Ramos (cell line): ENCODE results near the gene HAGHL.
"Not testable (repeated sequence)": the region's sequence is repeated elsewhere in the genome, so short reads cannot be mapped to it uniquely, and the experiment has no call there.

ENCODE experiments used
- in situ Hi-C: fragments of 300-500 bp; cut with MboI; formaldehyde crosslinking; loops from one replicate; pipeline ENCODE4 v1.14.3; 2022; ENCODE audit warnings: low sequenced_read_pairs; ENCODE audit not compliant: unreplicated experiment

The HAGHL gene

DNA sequence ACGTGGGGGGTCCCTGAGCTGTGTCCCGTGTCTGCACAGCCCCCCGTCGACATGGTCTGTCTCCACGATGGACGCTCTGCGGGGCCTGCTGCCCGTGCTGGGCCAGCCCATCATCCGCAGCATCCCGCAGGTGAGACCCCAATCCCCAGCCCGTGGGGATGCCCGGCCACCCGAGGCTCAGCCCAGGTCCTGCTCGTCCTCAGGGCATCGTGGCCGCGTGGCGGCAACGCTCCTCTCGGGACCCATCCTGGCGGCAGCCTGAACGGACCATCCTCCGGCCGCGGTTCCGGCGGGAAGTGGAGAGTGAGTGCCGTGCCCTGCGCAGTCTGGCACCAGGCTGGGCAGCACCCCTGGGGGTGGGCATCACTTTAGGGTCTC is 38.6 kb downstream of the HAGHL start:
- in situ Hi-C loops, result no loop called here

DNA sequence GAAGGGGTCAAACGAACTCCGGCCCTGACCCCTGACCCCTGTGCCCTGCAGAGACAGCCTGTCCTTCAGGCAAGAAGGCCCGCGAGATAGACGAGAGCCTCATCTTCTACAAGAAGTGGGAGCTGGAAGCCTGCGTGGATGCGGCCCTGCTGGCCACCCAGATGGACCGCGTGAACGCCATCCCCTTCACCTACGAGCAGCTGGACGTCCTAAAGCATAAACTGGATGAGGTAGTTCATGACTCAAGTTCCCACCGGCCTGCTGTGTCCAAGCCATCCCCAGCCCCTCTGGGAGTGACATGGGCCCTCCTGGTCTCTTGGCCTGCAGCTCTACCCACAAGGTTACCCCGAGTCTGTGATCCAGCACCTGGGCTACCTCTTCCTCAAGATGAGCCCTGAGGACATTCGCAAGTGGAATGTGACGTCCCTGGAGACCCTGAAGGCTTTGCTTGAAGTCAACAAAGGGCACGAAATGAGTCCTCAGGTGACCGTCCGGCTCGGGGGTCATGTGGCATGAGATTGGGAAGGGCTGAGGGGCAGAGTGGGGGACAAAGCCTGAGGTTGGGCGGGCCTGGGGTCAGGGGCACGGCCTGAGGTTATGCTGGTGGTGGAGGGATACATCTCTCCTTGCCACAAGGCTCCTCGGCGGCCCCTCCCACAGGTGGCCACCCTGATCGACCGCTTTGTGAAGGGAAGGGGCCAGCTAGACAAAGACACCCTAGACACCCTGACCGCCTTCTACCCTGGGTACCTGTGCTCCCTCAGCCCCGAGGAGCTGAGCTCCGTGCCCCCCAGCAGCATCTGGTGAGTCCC is 39.3 kb downstream of the HAGHL start:
- in situ Hi-C loops, result no loop called here

DNA sequence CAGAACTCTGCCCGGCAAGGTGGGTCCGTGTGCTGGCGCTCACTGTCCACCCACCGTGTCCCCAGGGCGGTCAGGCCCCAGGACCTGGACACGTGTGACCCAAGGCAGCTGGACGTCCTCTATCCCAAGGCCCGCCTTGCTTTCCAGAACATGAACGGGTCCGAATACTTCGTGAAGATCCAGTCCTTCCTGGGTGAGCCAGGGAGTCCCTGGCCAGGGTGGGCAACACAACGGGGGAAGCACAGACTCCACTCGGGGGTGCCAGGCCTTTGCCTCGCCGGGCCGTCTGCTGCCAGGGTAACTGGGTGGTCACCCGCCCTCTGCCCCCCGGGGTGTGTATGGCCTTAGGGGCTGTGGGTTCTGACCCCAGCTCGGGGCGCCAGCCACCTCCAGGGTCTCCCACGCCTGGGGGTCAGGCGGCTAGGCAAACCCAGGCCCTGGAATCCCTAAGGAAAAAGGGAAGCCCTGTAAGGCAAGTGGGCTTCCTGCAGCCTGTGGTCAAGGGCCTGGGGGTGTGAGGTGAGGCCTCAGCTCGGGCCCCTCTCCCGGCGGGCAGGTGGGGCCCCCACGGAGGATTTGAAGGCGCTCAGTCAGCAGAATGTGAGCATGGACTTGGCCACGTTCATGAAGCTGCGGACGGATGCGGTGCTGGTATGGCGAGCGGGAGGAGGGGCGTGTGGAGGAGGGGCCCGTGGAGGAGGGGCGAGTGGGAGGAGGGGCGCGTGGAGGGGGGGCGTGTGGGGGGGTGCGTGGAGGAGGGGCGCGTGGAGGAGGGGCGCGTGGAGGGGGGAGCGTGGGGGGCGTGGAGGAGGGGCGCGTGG is 40.1 kb downstream of the HAGHL start:
- in situ Hi-C loops, result no loop called here

DNA sequence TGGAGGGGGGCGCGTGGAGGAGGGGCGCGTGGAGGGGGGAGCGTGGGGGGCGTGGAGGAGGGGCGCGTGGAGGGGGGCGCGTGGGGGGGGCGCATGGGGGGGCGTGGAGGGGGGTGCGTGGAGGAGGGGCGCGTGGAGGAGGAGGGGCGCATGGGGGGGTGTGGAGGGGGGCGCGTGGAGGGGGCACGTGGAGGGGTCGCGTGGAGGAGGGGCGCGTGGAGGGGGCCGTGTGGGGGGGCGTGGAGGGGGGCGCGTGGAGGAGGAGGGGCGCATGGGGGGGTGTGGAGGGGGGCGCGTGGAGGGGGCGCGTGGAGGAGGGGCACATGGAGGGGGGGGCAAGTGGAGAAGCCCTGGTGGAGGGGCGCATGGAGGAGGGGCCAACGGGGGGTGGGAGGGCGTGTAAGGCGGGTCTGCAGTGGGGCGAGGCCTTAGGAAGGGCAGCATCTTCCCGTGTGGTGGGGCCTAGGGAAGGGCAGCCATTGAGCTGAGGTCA is 40.9 kb downstream of the HAGHL start:
- in situ Hi-C loops, result no loop called here

DNA sequence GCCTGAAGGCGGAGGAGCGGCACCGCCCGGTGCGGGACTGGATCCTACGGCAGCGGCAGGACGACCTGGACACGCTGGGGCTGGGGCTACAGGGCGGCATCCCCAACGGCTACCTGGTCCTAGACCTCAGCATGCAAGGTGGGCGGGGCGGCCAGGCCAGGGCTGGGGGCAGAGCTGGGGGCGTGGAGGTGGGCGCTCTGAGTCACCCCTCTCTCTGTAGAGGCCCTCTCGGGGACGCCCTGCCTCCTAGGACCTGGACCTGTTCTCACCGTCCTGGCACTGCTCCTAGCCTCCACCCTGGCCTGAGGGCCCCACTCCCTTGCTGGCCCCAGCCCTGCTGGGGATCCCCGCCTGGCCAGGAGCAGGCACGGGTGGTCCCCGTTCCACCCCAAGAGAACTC is 41.5 kb downstream of the HAGHL start:
- in situ Hi-C loops, result no loop called here

DNA sequence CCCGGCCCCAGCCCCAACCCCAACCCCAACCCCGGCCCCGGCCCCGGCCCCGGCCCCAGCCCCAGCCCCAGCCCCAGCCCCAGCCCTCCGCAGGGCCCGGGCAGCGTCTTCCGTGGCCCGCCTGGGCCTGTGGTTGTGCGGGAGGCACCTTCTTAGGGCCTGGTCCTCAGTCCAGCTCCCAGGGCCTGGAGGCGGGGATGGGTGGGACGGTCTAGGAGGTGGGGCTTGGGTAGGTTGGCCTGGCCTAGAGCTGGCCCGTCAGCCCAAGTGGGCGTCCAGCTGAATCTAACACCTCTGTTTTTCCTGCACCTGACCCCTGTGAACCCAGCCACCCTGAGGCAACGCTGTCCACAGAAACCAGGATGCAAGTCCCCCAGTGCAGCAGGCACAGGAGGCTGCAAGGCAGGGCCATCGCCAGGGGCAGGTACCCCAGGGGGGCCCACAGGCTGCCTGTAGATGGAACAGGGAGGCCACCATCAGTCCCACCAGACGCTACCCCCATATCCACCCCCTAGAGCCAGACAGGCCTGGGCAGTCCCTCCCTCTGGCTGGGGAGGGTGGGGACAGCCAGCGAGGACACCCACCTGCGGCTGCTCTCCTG is 42.4 kb downstream of the HAGHL start:
- in situ Hi-C loops, result no loop called here

DNA sequence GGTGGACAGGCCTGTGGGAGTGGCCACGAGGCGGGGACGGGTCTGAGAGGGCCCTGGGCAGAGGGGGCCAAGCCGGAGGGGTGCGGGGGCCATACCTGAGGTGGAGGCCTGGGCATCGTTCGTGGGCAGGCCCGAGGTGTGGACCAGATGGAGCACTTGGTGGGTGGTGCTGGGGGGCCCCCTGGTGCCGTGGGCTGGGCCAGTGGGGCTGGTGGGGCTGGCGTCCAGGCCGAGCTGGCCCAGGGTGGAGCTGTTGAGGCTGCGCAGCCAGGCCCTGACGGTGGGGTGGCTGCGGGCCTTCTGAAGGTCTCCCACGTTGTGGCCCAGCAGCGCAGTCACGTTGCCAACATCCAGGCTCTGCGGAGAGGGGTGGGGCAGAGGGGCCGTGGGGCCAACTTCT is 43.0 kb downstream of the HAGHL start:
- in situ Hi-C loops, result no loop called here

DNA sequence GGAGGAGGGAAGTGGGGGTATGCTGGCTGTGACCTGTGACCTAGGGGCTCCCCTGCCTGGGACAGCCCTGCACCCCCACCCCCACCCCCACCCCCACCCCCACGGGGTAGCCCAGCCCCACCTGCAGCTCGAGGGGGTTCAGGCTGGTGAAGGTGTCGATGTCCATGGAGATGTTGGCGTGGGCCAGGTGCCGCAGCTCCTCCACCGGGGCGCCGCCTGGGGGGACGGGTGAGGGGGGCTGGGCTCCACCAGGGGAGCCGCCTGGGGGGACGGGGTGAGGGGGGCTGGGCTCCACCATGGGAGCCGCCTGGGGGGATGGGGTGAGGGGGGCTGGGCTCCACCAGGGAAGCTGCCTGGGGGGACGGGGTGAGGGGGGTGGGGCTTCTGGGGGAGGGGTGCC is 43.5 kb downstream of the HAGHL start:
- in situ Hi-C loops, result no loop called here

DNA sequence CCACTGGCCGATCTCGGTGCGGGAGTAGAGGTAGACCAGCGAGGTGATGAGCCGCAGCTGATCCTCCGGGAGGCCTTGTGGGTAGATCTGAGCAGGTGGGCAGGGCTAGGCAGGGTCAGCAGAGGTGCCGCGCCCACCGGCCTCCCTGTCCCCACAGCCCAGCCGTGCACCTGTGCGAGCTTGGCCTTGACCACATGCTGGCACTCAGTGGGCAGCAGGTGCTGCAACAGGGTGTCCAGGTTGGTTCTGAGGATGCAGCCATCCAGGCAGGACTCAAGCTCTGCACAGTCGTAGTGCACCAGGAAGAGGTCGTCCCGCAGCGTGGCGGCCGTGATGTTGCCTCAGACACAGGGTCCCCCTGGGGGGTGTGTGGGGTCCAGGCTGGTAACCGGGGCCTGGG is 46.1 kb downstream of the HAGHL start:
- in situ Hi-C loops, result no loop called here

DNA sequence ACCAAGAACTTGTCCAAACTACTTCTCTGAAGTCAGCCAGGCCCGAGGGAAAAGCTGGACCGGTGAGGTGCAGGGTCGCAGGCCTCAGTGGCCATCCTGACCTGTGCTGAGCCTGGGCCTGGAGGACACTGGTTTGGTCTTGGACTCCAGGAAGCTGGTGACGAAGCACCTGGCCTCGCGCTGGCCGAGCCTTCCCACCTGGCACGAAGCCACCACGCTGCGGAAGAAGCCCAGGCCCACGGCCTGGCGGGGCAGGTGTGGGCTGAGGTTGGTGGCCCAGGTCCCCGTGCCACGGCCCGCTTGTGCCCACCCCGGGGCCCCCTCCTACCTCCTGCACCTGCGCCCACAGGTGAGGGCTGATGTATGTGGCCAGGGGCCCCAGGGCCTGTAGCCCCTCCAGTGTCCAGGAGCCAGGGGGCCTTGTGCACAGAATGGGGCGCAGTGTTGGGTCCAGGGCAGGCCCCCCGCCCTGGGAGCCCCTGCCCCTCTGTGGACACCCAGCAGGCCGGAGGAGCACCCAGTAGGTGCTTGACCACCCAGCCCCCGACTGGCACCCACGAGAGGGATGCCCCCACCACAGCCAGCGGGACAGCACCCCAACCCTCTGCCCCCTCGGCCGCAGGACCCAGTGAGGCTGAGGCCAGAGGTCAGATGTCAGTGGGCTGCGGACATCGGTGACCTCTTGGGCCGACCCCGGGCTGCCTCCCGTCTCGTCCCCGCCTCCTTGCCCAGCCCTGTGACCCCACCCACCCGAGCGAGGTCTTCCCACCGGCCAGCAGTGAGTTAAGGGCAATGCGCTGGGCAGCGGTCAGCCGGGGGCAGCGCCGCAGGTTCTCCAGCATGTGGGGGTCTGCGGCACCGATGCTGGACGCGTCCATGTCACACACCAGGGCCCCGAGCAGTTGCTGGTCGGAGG is 47.4 kb downstream of the HAGHL start:
- in situ Hi-C loops, result no loop called here

DNA sequence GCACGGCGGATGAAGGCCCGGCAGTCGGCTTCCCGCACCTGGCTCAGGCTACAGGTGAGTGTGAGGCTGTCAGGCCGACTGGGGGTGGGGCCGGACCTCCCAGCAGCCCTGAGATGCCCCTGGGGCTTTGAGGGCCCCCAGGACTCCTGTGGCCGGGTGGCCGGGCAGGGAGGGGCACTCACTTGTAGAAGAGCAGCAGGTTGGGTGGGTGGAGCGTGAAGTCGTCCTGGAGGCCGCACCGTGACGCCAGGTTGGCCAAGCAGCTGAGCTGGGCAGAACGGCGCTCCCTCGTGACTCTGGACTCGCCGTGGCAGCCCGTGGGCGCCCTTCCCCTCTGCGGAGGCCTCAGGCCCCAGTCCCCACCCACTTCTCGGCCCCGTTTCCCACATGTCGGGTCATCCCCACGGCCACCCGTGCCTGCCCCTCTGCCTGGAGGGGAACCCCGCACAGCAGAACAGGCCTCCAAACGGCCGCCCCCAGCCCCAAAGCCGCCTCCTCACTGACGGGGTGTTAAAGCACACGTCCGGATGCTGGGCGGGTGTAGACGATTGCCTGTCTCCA is 48.4 kb downstream of the HAGHL start:
- in situ Hi-C loops, result no loop called here

DNA sequence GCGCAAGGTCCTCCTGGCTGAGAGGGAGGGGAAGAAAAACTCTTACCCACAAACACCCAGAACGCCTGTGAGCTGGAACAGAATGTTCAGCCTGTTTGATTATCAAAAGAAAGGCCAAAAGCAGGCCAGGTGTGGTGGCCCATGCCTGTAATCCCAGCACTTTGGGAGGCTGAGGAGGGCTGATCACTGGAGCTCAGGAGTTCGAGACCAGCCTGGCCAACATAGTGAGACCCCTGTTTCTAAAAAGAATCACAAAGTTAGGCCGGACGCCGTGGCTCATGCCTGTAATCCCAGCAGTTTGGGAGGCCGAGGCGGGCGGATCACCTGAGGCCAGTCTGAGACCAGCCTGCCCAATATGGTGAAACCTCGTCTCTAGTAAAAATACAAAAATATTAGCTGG is 49.4 kb downstream of the HAGHL start:
- in situ Hi-C loops, result not testable (repeated sequence)

DNA sequence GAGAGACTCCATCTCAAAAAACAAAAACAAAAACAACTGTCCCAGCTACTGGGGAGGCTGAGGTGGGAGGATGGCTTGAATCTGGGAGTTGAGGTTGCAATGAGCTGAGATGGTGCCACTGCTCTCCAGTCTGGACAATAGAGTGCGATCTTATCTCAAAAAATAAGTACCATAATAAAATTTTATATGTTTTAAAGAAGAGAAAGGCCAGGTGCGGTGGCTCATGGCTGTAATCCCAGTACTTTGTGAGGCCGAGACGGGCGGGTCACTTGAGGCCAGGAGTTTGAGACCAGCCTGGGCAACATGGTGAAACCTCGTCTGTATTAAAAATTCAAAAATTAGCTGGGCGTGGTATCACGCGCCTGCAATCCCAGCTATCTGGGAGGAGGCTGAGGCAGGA is 49.9 kb downstream of the HAGHL start:
- in situ Hi-C loops, result no loop called here

DNA sequence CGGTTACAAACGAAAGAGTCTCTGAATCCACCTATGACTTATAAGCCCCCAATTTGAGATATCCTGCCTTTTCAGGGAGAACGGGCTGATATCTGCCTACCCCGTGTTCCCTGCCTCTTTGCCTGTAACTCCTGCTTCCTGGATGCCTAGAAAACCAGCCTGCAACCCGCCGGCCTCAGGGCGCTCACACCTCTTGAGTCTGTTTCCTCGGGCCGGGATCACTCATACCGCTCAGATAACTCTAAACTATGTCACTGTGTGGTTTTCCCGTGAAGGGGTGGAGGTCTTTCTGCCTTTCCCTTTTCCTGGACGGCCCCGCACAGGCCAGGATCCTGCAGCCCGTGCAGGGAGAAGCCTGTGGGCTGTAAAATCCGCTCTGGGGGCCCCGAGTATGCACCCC is 50.9 kb downstream of the HAGHL start:
- in situ Hi-C loops, result no loop called here

DNA sequence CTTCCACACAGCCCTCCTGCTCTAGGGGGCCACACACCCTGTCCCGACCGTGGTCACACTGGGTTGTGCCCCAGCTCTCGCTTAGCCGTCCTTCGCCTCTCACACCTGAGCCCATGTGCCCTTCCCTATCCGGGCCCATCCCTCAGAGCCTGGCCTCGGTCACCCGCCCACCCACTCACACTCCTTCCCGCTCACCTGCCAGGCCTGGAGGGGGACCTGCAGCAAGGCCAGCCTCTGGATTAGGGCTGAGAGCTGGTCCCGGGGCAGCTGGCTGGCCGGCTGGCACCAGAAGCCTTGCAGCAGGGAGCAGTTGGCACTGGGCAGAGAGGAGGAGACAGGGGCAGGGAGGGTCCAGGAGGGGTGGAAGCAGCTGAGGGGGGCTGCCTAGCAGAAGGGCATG is 51.5 kb downstream of the HAGHL start:
- in situ Hi-C loops, result no loop called here

DNA sequence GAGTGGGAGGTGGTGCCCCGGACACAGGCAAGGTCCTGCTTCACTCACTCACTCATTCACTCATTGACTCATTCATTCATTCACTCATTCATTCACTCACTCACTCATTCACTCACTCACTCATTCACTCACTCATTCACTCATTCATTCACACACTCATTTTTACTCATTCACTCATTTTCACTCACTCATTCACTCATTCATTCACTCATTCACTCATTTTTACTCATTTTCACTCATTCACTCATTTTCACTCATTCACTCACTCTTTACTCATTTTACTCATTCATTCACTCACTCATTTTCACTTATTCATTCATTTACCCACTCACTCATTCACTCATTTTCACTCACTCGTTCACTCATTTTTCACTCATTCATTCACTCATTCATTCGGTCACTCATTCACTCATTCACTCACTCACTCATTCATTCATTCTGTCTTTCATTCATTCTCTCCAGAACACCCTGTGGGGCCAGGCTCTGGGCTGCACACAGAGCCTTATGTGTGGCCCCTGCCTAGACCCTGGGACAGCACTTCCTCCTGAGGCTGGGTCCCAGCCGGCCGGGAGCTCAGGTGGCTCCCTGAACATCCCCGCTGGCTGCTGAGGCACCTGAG is 52.1 kb downstream of the HAGHL start:
- in situ Hi-C loops, result no loop called here
